ENCODE measurements around the gene RFXAP. TPM values are rescaled to one million over a fixed set of nuclear protein-coding genes. Genes with fewer than 3 reads are reported as not detected.

Gene RFXAP
- total and polyA plus RNA-seq, 9 of the 15 experiments (the other 6 are each of a cell fraction or from before 2014, with no cell fraction given), result 2.1 to 9.7 (median 2.9) TPM

GRCh38 chr13:36813225-36813624, 5.8 kb upstream of the RFXAP start (continued):
- no peak for TF ChIP-seq ZBTB17 (CRISPR knock-in tag; IDR thresholded peaks at IDR 0.05)
- no peak for TF ChIP-seq DIDO1 (tag; IDR thresholded peaks at IDR 0.05; ENCODE audit: low read depth)
- TF ChIP-seq ZBTB12 (CRISPR knock-in tag; IDR thresholded peaks at IDR 0.05), result no peak
- TF ChIP-seq EP300 (IDR thresholded peaks at IDR 0.05; ENCODE audit: low read length), result peak; percentile 23; the same call in 1 of the 2 replicates
- 0 out of 4 replicates have a peak, but pooled peaks of 1 of the 2 experiments have one; percentile 9 for TF ChIP-seq TBL1XR1 (IDR thresholded peaks at IDR 0.05; ENCODE audit: low read length in 2 of 2)
- TF ChIP-seq RCOR1 (IDR thresholded peaks at IDR 0.05; ENCODE audit: borderline replicate concordance in 1 of 2, low read depth in 2 of 2, low read length in 2 of 2), result peak in 1 of 2 experiments; percentile 76; a peak in 2 of 4 replicates
- no peak for TF ChIP-seq THRA (IDR thresholded peaks at IDR 0.05)
- TF ChIP-seq HMBOX1 (IDR thresholded peaks at IDR 0.05), result 0 out of 2 replicates have a peak, but pooled peaks have one; percentile 54
- TF ChIP-seq ZFP1 (CRISPR knock-in tag; IDR thresholded peaks at IDR 0.05), result no peak
- TF ChIP-seq CCNT2 (IDR thresholded peaks at IDR 0.05; ENCODE audit: borderline replicate concordance, extremely low read depth, insufficient read length, low read depth, low read length), result no peak
- TF ChIP-seq MEF2D (tag; conservative IDR thresholded peaks at IDR 0.05; ENCODE audit: low read depth), result no peak
- no peak for TF ChIP-seq REST (IDR thresholded peaks at IDR 0.05; ENCODE audit: borderline replicate concordance)
- no peak for TF ChIP-seq REST (CRISPR knock-in tag; IDR thresholded peaks at IDR 0.05; ENCODE audit: low read depth)
- TF ChIP-seq SMARCB1 (IDR thresholded peaks at IDR 0.05; ENCODE audit: insufficient read length, low read depth), result no peak
- TF ChIP-seq ZNF277 (CRISPR knock-in tag; IDR thresholded peaks at IDR 0.05; ENCODE audit: borderline replicate concordance), result no peak
- TF ChIP-seq ASH1L (IDR thresholded peaks at IDR 0.05; ENCODE audit: borderline replicate concordance, low read depth, partially characterized antibody), result no peak
